Measurements from ENCODE around the gene STRIP1.
"Not testable (repeated sequence)": the region's sequence is repeated elsewhere in the genome, so short reads cannot be mapped to it uniquely, and the experiment has no call there.

The STRIP1 gene

DNA sequence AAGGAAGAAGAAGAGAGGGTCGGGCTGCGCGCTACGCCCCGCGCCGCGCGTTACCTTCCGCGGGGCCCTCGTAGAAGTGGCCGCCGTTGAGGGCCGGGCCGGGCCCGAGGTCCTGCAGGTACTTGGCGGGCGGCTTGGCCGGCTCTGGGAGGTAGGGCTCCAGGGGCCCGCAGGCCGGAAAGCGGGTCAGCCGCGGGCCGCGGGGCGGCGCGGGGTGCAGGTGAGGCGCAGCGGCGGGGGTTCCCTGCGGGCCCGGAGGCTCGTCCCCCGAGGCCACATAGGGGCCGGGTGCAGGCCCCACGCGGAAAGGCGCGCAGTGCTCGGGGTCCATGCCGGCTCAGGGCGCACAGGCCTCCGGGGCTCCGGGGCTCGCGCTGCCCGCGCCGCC, 35.9 kb downstream of the STRIP1 start:
- no peak for DNase-seq

DNA sequence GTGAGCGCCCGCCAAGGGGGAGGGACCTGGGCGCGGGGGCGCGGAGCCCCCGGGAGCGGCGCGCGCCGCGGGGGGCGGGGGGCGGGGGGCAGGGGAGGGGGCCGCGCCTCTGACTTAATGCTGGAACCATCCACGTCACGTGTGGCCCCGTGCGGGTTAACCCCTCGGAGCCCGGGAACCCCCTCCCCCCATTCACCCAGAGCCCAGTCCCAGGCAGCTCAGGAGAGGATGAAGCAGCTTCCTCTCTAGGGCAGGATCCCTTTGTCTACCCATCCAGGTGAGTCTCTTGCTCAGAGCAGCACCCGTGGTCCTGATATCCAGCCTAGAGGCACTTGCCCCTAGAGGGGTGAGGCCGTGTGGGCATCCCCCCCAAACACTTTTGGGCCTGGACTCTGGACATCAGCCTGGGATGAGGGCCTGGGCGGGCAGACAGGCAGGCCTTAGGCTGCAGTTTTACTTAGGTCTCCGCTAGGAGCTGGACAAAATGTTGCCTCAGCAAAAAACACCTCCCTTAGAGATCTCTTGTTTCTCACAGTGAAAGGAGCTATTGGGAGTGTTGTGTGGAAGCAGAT, 36.3 kb downstream of the STRIP1 start, which contains the start of gene ALX3:
ALX3 (minus strand) TSS at position 2 of the 572 bp plus-strand sequence. CDS start 60 bp downstream, outside the sequence.
- DNase-seq: no peak

DNA sequence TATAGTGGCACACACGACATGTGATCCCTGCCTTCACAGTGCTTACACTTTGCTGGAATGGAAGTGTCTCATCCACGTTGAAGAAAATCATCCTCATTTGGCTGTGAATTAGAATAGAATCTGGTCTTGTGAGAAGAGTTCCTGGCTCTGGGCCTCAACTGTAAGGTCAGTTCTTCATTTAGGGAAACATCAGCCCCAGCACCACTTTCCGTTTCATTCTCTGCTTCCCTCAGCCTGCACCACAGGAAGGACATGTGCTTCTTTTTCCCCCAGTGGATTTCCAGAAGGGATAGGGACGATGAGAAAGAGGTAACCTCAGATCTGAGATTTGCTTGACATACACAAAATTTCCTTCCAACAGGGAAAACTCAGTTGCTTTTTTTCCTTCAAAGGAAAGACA, 39.7 kb downstream of the STRIP1 start:
- no peak for DNase-seq

DNA sequence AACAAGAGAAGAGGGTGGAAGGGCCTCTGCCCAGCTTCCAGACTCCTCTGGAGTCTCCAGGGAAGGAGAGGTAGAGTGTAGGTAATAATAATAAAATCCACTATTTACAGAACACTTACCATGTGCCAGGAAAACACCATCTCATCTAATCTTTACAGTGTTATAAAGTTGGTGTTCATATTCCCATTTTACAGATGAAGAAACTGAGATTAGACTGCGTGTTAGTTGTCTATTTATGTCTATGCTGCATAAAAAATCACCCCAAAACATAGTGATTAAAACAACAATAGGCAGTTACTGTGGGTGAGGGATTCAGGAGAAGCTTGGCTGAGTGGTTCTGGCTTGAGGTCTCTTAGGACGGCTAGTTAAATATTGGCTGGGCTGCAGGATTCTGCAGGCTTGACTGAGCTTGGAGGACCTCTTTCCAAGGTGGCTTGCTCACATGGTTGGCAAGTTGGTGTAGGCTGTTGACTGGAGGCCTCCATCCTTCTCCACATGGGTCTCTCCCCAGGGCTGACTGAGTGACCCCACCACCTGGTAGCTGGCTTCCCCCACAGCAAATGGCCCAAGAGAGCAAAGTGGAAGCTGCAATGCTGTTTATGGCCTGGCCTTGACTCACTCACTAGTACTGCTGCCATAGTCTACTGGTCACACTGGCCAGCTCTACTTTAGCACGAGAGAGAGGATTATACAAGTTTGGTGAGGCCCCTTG, 42.5 kb downstream of the STRIP1 start:
- DNase-seq: no peak

DNA sequence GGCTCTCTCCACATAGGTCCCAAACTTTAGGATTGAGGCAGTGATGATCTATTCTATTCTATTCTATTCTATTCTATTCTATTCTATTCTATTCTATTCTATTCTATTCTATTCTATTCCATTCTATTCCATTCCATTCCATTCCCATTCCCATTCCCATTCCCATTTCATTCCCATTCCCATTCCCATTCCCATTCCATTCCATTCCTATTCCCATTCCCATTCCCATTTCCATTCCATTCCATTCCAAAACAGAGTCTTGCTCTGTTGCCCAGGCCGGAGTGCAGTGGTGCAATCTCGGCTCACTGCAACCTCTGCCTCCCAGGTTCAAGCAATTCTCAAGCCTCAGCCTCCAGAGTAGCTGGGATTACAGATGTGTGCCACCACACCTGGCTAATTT, 45.6 kb downstream of the STRIP1 start:
- not testable (repeated sequence) for DNase-seq

DNA sequence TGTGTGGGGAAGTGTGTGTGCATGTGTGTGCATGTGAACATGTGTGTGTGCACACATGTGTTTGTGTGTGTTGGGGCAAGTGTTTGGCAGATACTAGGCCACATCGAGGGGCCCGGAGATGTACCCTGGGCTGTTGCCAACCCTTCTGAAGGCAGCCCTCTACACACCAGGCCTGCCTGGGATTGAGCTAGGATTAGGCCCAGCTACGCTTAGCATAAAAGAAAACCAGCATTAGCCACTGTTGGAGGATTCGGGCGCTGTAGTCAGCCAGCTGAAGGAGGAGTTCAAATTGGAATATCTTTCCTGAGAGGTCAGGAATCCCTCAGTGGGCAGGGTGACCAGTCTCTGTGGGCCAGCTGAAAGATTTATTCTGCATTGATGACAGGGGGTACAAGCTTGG, 46.6 kb downstream of the STRIP1 start:
- DNase-seq: no peak

DNA sequence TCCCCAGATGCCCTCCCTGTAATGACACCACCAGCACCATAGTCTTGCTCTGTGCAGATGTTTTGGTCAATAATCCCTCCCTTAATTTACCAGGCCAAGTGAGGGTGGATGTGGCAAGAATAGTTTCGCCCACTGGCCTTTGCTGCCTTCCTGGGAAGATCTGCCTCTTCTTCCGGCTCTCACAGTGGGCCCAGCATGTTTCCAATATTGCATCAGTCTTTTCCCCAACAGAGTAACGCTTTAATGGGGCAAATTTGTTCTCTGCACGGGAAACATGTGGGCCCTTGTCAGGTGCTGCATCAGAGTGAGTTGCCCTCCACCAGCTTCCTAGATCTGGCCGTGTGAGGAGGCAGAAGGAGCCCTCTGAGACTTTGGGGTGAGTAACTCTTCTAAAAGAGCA, 48.1 kb downstream of the STRIP1 start:
- DNase-seq: no peak

DNA sequence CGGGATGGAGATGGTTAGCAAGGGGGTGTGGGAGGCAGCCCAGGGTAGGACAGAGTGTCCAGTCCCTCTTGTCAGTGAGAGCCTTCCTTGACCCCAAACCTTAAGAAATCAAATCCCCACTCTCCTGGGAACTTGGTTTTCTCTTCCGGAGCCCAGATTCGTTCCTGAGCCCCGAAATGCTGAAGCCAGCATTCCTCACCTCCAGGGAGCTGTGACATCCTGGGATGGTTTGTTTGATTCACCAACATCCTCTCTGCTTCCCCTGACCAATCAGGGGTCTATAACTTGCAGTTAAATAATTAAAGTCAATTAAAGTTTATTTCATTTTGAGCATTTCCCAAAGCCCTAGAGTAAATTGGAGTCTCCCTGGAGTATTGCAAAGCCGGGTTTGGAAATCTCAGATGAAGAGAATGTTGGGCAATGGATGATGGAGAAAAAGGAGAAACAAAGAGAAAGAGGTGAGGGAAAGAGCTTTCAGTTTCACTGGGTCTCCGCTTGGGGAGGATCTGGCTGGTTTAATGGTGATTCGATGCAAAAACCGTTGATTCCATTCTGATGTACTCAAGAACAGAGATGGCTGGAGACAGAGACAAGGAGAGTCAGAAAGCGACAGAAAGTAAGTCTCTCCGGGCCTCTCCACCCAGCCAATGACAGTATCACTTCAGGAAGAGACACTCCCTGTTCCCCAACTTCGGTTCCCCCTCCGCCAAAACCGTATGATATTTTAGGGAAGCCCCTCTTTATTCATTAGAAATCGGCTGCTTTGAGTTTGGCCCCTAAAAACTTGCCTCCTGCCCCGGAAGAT, 48.8 kb downstream of the STRIP1 start:
- no peak for DNase-seq

DNA sequence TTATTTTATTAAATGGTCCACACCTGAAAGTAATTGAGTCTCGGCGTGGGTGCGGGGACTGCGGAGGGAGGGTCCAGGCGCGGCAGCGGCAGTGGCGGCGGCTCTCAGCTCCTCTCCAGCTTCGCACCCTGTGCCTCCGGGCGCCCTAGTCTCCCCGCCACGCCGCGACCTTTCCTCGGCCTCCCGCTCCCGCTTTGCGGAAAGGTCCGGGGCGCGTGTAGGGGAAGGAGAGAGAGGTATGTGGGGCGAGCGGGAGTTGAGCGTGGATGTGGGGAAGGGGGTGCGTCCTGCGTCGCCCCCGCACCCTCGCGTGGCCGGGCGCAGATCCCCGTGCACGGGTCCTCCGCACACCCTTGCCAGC, 49.4 kb downstream of the STRIP1 start:
- DNase-seq: no peak

DNA sequence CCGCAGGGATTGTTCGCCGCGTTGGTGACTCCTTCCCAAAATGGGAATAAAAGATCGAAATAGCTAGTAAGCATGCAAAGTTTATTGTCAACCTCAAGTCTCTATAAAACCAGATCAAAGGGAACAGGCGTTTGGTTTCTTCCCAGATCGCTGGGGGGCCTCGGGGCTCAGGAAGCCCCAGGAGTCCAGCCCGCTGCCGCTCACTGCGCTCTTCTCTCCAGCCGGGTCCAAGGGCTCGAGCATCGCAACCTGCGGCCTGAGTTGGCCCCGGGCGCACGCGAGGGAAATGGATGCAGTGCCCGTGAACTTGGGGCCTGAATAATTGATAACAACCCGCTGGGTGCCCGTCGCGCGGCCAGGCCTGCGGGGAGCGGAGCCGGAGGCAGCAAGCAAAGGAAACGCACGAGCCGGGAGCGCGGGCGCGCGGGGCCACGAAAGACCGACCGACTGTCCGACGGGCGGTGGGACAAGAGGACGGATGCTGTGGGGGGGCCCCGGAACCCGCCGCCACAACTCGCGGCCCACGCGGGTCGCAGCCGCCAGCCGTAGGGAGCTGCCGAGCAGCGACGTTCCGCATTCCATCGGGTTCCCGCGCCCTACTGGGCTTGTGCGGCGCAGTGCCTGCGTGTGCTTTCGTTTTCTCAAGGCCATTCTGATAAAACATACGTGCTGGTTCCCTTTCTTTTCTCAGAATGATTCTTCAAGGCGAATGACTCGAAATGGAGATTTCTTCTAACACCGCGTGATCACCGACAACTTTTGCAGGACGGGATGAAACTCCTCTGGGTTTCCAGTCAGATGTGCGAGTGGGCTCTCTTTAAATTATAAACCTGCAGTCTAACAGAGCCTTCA, 50.0 kb downstream of the STRIP1 start:
- no peak for DNase-seq

DNA sequence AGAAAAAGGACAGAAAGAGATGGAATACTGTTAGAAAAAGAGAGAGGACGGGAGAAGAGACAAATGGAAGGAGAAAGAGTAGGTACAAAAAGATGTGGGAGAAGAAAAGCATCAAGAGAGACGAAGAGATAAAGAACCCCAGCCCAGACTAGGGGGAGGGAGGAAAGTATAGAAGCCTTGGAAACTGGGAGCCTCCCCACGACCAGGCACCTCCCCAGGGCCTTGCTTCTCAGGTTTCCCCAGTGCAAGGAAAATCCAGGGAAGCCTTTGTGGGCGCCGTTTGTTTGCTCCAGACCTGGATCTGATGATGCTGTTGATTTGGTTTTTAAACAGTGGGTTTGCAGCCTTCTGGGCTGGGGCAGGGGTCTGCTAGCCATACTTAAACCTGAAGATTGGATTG, 51.2 kb downstream of the STRIP1 start:
- DNase-seq: no peak

DNA sequence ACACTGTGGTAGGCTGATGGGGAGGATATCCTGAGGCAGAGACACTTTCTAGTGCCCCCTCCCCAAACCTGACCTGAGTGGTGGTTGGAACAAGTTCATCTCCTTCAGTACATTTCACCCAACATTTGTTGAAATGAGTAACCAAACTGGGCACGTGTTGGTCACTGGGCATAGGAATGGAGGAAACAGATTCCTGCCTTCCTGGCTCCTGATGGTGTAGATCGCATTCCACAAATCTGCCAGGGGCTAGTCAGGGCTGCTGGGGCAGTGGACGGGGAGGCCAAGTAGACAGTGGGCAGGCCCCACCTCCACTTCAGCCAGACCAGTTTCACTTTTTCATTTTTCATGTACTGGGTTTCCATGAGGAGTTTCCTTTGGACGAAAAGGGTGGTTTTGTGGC, 52.5 kb downstream of the STRIP1 start:
- DNase-seq: no peak

DNA sequence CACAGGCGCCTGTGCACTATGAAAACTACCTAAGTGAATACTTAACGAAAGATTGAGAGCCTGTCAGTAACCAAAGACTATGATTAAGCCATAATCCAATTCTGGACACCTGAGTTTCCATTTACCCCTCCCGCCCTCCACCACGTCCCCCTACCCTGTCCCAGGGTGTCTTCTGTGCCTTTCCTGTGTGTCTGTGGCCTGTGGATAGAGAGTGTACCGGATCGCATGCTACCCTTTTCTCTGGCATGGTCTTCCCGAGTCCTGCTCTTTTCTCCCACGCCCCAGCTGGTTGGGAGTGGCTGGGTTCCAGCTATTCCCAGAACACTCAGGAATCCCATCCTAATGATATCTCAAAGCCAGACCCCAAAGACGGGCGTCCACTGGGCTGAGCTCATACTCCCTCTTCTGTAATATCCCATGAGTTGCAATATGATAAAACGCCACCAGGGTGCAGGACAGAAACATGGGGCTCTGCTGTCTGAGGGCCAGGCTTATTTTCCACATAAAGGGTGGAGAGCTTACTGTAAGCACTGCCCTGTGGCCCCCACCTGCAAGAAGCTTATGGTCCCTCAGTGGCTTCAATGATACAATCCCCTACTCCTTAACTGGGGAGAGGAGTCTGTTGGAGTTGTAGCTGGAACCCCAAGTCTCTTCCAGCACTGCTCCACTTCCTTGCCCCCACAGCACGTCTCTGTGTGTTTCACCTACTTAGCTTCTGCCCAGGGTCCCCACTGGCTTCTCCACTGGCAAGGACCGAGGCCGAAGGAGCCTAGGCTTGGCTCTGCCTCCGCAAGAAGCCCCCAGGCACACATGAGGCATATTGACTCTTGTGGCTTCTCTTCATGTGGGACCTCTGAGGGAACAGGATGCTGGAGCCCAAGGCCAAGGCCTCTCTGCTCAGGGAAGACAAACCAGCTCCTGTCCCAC, 53.7 kb downstream of the STRIP1 start:
- DNase-seq: peak in 1 of 4 experiments; percentile 16

DNA sequence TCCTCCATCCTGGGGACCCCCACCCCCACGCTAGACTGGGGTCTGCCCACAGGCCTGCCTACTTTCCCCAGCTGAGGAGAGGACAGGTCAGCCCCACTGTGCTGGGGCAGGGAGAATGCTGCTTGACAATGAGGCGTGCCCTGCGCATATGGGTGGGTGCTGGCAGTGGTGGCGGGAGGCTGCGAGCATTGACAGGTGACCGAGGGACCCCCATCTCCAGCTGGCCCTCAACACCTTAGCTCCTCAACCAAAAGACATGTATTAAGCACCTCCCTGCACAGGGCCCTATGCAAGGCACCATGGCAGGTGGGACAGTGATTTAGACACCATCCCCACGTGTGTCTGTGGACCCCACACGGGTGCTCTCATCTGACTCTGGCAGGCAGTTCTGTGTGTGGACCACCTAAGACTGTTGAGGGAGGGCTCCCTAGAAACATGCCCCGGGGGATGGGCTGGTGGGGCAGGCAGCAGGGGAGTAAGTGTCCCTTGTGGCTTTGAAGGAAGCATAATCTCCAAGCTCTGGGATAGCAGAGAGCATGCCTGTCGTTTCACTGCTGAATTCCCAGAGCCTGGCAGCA, 54.4 kb downstream of the STRIP1 start:
- DNase-seq: no peak

DNA sequence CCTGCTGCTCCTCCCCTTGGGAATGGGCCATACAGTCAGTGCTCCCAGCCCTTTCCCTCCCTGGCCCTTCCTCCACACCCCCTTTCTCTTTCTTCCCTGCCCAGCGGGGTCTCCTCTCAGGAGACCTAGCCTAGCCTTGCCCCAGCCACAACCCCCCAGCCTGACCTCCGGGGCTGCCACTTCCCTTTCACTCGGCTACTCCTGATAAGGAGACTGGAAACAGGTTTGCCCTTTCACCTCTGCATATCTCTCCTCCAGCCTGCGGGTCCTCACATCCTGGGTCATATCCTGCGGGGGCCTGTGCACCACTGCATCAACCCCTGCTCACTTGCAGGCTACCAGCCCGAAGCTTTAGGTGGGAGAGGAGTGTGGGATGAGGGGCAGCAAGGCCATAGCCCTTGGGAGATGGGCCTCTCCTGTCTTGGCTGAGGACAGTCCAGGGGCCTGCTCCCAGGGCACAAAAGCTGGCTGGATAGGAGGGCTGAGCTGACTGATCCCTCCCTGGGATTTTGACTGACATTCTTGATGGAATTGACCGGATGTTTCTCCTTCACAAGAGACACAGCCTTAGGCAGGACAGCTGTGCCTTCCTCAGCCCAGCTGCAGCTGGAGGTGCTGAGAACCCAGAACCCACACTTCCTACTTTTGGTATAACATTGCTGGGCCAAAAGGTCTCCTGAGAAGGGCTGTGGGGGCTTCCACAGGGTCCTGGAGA, 55.3 kb downstream of the STRIP1 start:
- no peak for DNase-seq

DNA sequence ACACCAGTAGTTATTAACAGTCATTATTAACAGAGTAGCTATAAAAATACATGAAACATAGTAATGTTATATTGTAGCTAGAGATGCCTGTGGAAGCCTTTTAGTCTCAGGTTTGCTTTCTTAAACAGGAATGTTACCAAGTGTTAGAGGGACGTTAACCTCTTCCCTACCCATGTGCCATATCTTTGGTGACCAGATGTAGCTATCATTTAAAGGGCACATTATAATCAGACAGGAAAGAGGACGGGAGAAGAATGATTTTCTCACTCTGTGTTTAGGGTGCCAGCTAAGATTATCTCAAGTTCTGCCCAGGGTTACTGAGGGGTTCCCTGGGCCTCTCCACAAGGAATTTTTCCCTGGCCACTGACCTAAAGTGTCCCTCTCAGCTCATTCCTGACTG, 57.0 kb downstream of the STRIP1 start:
- no peak for DNase-seq

DNA sequence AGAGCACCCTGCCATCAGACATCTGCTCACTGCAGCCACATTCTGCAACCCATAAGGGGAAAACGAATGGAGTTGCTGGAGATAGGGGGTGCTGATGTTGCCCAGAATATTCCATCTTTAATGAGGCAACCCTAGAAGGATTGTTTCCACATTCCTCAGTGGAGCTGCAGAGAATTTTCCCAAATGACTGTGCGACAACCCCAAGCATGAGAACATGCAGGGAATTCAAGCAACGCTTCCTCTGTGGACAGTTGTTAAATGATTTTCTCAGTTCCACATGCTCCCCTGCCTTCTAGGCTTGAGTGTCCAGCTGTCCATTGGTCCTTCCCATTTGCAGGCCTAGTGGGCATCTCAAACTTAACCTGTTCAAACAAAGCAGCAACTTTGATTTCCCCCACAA, 57.4 kb downstream of the STRIP1 start:
- no peak for DNase-seq

DNA sequence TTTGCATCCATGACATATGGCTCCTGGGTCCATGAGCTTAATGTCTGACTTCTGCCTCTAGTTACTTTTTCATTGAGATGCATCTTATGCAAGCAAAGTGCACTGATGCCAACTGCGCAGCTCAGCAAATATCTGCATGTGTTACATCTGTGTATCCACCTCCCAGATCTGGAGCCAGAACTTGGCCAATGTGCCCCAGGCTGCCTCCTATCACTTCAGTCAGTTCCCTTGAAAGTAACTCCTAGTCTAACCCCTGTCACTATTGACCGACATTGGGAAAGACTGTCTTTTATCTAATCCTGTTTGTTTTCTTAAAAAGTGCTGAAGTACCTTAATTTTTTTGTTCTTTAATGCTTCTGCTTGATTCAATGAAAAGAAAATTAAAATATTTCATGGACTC, 58.6 kb downstream of the STRIP1 start:
- no peak for DNase-seq

DNA sequence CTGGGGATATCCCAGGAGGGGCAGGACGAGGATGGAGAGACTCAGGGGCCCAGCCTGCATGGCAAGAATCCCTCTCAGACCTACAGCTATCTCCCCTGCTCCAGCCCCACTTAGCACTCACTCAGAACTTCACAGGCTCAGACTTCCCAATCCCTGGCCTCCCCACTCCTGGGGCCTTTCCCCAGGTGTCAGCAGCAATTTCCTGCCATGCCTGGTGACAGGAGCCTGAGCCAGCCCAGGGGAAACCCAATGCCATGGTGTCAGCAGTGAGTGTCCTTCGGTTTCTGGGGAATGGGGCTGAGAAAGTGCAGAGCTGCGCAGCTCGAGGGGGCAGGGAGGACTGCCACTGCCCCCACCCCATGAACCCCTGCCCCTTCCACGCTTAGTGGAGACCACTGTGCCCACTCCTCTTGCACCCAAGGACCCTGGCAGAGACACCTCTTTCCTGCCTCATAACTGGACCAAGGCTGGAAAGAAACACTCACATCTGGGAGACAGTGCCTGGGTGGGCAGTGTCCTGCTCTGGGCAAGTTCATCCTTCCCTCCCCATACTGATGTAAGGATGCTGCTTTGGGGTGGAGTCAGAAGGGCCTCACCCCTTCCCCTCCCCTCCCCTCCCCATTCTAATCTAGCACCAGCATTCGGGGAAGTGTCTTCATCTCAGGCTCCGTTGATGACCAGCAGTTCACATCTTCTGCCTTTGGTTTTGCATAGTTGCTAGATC, 60.7 kb downstream of the STRIP1 start:
- DNase-seq: no peak

DNA sequence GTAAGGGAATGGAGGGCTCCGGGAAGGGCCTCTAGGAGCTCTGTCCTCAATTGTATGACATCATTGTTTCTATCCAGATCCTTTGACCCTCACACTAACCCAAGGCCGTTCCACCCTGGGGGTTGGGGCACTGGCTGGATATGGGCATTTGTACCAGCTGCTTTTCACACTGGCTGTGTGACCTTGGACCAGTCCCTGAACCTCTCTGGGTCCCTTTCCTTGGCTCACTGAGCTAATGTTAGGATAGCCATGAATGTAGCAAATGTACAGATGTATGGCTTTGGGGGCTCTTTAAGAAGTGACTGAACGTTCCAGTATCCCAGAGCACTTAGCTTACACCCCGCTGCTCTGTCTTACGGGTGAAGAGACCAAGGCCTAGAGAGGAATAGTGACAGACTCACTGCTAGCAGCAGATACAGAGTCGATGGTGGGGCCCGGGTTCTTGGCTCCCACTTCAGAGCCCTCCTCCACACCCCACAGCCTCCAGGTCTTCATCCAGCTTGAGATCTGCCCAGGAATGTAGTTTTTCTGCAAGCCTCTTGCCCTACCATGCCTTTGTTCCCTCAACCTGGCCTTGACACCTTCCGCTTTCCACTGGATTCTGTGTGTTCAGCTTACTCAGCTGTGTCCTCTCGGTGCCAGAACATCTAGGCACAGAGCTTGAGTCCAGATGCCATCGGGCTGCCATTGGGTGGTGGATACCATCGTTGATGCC, 63.2 kb downstream of the STRIP1 start:
- no peak for DNase-seq

All from activated CD4-positive, CD25-positive, alpha-beta regulatory T cell (primary cell).